AG09319 (cell line): Measurements from ENCODE around the gene CREBBP.

ENCODE experiments used
- DNase-seq: peaks from one replicate; pipeline ENCODE4 v3.0.0-alpha.2; 2010; ENCODE audit warnings: low read depth; ENCODE audit errors: extremely low read depth
- TF ChIP-seq, protein P1 (sequence below): IDR thresholded peaks from 2 replicates; pipeline ENCODE4 v1.5.1; 2011; ENCODE audit warnings: low read depth, mild to moderate bottlenecking, inconsistent platforms, low read length, moderate library complexity

CREBBP gene

DNA sequence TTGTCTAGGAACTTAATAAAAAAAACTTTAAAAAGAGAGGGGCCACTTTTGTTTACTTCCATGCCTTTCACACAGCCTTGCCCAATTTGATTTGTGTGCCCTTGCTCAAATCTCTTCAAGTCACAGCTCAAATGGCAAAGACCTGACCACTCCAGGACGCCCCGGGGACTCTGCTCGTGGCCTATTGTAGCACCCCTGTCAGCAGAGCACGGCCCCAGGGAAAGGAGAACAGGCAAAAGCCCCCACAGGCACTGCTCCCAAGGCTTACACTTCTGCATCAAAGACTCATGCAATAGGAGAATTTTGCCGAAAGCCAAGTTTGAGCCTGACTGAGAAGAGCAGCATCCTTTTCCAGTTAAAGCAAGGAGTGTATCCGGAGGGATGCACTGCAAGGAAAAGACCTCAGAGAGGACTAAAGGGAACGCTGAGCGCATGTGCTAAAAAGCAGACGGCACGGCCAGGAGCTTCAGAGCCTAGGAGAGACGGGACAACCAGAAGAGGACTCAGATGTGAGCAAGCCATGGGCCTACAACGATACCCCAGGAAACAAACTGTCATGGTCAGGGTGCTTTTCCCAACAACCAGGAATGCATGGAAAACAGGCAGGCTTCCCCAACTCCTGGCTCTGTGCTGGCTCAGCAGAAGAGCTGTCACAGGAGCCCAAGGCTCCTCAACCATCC lies 8.2 kb downstream of the CREBBP start:
- no peak for DNase-seq
- TF ChIP-seq, protein P1, sequence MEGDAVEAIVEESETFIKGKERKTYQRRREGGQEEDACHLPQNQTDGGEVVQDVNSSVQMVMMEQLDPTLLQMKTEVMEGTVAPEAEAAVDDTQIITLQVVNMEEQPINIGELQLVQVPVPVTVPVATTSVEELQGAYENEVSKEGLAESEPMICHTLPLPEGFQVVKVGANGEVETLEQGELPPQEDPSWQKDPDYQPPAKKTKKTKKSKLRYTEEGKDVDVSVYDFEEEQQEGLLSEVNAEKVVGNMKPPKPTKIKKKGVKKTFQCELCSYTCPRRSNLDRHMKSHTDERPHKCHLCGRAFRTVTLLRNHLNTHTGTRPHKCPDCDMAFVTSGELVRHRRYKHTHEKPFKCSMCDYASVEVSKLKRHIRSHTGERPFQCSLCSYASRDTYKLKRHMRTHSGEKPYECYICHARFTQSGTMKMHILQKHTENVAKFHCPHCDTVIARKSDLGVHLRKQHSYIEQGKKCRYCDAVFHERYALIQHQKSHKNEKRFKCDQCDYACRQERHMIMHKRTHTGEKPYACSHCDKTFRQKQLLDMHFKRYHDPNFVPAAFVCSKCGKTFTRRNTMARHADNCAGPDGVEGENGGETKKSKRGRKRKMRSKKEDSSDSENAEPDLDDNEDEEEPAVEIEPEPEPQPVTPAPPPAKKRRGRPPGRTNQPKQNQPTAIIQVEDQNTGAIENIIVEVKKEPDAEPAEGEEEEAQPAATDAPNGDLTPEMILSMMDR: no peak

DNA sequence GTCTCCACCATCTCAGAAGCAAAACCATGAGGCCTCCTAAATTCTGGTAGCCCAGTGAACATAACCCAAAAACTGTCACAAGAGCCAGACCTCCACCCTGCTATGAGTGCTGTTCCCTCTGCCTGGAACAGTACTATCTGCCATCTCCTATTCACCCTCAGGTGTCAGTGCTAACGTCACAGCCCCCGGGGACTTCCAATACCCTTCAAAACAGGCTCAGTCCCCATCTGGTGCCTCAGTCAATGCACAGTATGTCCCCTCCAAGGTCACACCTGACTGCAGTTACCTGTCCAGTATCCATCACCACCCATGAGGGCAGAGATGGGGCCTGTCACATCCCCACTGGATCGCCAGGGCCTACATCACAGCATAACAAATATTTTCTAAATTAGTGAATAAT lies 11.5 kb downstream of the CREBBP start:
- no peak for DNase-seq
- TF ChIP-seq, protein P1: no peak

DNA sequence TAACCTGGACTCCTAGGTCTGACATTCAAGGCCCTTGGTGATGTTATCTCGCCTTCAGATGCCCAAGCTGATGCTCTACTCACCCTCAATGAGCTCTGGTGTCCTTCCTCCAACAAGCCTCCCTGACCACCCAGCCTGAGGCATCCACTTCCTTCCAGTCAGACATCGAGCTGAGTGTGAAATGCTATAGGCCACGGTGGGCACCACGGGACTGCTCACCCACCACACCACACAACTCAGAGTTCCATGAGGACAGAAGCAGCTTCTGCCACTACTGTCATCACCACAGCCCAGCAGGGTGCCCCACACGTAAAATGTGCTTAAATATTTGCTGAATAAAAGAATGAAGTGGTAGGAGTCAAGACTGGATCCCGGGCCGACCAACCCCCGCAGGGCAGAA lies 12.0 kb downstream of the CREBBP start:
- no peak for DNase-seq
- TF ChIP-seq, protein P1: no peak

DNA sequence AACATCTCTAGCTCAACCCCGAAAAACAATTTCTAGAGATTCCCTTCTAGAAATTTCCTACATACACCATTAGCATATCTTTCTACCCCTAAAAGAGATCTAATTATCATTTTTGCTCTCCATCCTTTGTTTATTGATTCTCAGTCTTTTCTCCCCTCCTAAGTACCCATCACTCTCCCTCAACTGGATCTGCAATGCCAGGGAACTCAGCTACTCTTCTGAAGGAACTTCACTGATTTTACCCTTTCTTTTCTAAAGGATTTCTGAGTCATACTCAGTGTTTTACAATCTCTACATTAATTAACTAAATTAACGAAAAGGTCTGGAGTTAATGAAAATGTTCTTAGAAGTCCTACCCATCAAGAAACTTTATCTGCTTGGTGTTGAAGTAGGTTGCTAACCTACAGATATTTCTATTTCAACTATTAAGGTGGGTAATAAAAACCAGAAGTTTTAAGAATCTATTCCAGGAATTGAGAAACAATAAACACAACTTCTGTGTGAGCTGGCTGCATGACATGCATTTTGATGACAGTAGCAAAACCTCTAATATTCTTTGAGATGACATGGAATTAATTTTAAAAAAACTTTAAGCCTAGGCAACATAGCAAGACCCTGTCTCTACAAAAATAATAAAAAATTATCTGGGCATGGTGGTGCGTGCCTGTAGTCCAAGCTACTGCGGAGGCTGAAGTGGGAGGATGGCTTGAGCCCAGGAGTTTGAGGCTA lies 13.6 kb downstream of the CREBBP start:
- no peak for DNase-seq
- TF ChIP-seq, protein P1: no peak

DNA sequence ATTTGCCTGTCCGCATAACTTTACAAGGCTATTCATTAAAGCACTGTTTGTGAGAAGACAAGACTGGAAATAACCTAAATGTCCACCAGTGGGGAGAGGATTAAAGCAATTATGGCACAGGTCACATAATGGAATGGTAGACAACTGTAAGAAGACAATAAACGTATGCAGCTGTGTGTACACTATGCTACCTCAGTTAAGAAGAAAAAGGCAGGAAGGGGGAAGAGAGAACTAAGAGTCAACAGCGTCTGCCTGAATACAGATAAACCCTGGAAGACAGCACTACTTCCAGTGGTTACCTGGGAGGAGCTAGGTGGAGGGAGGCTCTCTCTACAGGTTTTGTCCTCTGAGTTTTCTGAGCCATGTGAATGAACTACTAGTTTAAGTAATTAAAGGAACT lies 15.3 kb downstream of the CREBBP start:
- TF ChIP-seq, protein P1: no peak
- DNase-seq: no peak

DNA sequence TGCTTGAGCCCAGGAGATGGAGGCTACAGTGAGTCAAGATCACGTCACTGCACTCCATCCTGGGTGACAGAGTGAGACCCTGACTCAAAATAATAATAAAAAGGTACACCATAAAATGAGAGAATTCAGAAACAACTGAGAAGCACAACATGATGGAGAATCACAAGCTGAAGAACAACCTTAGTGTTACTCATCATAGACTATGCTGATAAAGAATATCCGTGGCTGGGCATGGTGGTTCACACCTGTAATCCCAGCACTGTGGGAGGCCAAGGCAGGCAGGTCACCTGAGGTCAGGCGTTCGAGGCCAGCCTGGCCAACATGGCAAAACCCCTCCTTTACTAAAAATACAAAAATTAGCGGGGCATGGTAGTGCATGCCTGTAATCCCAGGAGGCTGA lies 16.0 kb downstream of the CREBBP start:
- TF ChIP-seq, protein P1: no peak
- DNase-seq: no peak

DNA sequence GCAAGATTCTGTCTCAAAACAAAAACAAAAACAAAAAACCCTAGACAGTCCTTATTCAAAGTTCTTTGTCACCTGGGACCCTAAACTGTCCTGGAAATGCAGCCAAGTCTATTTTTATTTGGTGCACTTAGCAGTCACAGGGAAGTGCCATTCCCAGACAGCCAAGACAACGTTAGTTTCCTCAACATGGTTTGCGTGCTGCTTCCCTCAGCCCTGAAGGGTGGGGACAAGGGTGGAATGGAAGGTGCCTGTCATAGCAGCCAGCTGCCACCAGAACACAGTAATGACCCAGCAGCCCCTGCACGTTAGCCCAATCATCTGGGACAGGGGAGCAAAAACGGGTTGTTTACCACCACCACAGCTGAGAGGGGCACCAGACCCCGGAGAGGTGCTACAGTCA lies 16.9 kb downstream of the CREBBP start:
- no peak for DNase-seq
- TF ChIP-seq, protein P1: no peak
